Mesenchymal stem cell (in vitro differentiated cells and primary cell): ENCODE measurements around the gene GGT1.
"Not testable (repeated sequence)": the region's sequence is repeated elsewhere in the genome, so short reads cannot be mapped to it uniquely, and the experiment has no call there.

Experiments
- DNase-seq: peaks from one replicate; pipeline ENCODE4 v3.0.0-alpha.2; 2013
- H2AFZ ChIP-seq: one replicate; pipeline ENCODE4 v1.6.1; 2013; ENCODE audit warnings: low read depth, mild to moderate bottlenecking, control low read depth, inconsistent platforms, low read length, moderate library complexity
- H2AK5ac ChIP-seq: 2 replicates; pipeline ENCODE4 v1.6.1; 2013; ENCODE audit warnings: low read length, moderate library complexity, mild to moderate bottlenecking, inconsistent platforms; ENCODE audit not compliant: severe bottlenecking
- H2BK120ac ChIP-seq: one replicate; pipeline ENCODE4 v1.6.1; 2013; ENCODE audit warnings: low read depth, mild to moderate bottlenecking, inconsistent platforms, low read length, moderate library complexity
- H2BK12ac ChIP-seq, 2 experiments: one replicate each; pipeline ENCODE4 v1.6.1; 2013; ENCODE audit warnings: inconsistent platforms in 2 of 2, low read length in 2 of 2, mild to moderate bottlenecking in 2 of 2, moderate library complexity in 2 of 2, control low read depth in 1 of 2
- H2BK15ac ChIP-seq: one replicate; pipeline ENCODE4 v1.6.1; 2013; ENCODE audit warnings: mild to moderate bottlenecking, low read depth, inconsistent platforms; ENCODE audit not compliant: poor library complexity, severe bottlenecking
- H2BK5ac ChIP-seq: 2 replicates; pipeline ENCODE4 v1.6.1; 2013; ENCODE audit warnings: low read depth, mild to moderate bottlenecking, low read length, control low read depth, inconsistent platforms; ENCODE audit not compliant: poor library complexity, severe bottlenecking
- H3K14ac ChIP-seq, 2 experiments: one replicate each; pipeline ENCODE4 v1.6.1; 2013; ENCODE audit warnings: inconsistent platforms in 2 of 2, low read length in 2 of 2, control low read depth in 1 of 2, mild to moderate bottlenecking in 1 of 2, moderate library complexity in 1 of 2
- H3K18ac ChIP-seq, 2 experiments: one replicate each; pipeline ENCODE4 v1.6.1; 2013; ENCODE audit warnings: inconsistent platforms in 2 of 2, low read length in 2 of 2, control low read depth in 1 of 2, low read depth in 1 of 2, mild to moderate bottlenecking in 1 of 2
- H3K23ac ChIP-seq, 2 experiments: one replicate each; pipeline ENCODE4 v1.6.1; 2013; ENCODE audit warnings: inconsistent platforms in 2 of 2, low read length in 2 of 2, mild to moderate bottlenecking in 2 of 2, moderate library complexity in 2 of 2, control low read depth in 1 of 2
- H3K27ac ChIP-seq: 2 replicates; pipeline ENCODE4 v1.5.1; 2013; ENCODE audit warnings: mild to moderate bottlenecking, moderate library complexity, low read length, control low read depth, inconsistent platforms; ENCODE audit not compliant: poor library complexity, severe bottlenecking
- H3K27me3 ChIP-seq, 2 experiments: 2 replicates each; pipeline versions ENCODE4 v1.6.1 to v1.7.0; 2013; ENCODE audit warnings: low read length in 2 of 2, mild to moderate bottlenecking in 2 of 2, moderate library complexity in 2 of 2, control low read depth in 1 of 2, inconsistent platforms in 1 of 2; ENCODE audit not compliant: control insufficient read depth in 1 of 2, insufficient read depth in 1 of 2
- H3K36me3 ChIP-seq, 2 experiments: 2 replicates each; pipeline versions ENCODE4 v1.6.1 to v1.7.0; 2013; ENCODE audit warnings: low read length in 2 of 2, control low read depth in 1 of 2, inconsistent platforms in 1 of 2, low read depth in 1 of 2, mild to moderate bottlenecking in 1 of 2; ENCODE audit not compliant: insufficient read depth in 2 of 2, control insufficient read depth in 1 of 2
- H3K4ac ChIP-seq, 2 experiments: one replicate each; pipeline ENCODE4 v1.6.1; 2013; ENCODE audit warnings: inconsistent platforms in 2 of 2, low read length in 2 of 2, mild to moderate bottlenecking in 2 of 2, moderate library complexity in 2 of 2, control low read depth in 1 of 2, low read depth in 1 of 2
- H3K4me1 ChIP-seq: 2 replicates; pipeline ENCODE4 v1.6.1; 2013; ENCODE audit warnings: low read depth, low read length, control low read depth; ENCODE audit not compliant: control insufficient read depth, insufficient read depth
- H3K4me2 ChIP-seq: 2 replicates; pipeline ENCODE4 v1.6.1; 2013; ENCODE audit warnings: low read length, mild to moderate bottlenecking, inconsistent platforms; ENCODE audit not compliant: poor library complexity, severe bottlenecking
- H3K4me3 ChIP-seq, 2 experiments: 2 replicates each; pipeline versions ENCODE4 v1.5.1 to v1.7.0; 2013; ENCODE audit warnings: low read length in 2 of 2, mild to moderate bottlenecking in 2 of 2, control low read depth in 1 of 2, low read depth in 1 of 2; ENCODE audit not compliant: insufficient read depth in 1 of 2
- H3K79me1 ChIP-seq: replicated peaks from 2 replicates; pipeline ENCODE4 v1.6.1; 2013; ENCODE audit warnings: mild to moderate bottlenecking, control low read depth, low read length, inconsistent platforms; ENCODE audit not compliant: poor library complexity, severe bottlenecking
- H3K9ac ChIP-seq: 2 replicates; pipeline ENCODE4 v1.7.0; 2013; ENCODE audit warnings: mild to moderate bottlenecking, low read length, moderate library complexity
- H3K9me3 ChIP-seq: 2 replicates; pipeline ENCODE4 v1.7.0; 2013; ENCODE audit warnings: mild to moderate bottlenecking, low read length; ENCODE audit not compliant: control insufficient read depth
- H4K8ac ChIP-seq: one replicate; pipeline ENCODE4 v1.6.1; 2013; ENCODE audit warnings: inconsistent platforms, mild to moderate bottlenecking, low read length, moderate library complexity
- H4K91ac ChIP-seq: one replicate; pipeline ENCODE4 v1.6.1; 2013; ENCODE audit warnings: mild to moderate bottlenecking, low read length, inconsistent platforms
- WGBS: methylation state at CpG from one replicate; pipeline ENCODE4 v1.1.7; 2013; ENCODE audit warnings: mixed read lengths; 5-methylcytosine and 5-hydroxymethylcytosine counted together

GGT1 gene

GRCh38 chr22:24632642-24633041 is 29.6 kb downstream of the GGT1 start:
- WGBS = 0% methylated on average over 1 of the region's 13 CpGs
- H3K9ac ChIP-seq = not testable (repeated sequence)

DNA sequence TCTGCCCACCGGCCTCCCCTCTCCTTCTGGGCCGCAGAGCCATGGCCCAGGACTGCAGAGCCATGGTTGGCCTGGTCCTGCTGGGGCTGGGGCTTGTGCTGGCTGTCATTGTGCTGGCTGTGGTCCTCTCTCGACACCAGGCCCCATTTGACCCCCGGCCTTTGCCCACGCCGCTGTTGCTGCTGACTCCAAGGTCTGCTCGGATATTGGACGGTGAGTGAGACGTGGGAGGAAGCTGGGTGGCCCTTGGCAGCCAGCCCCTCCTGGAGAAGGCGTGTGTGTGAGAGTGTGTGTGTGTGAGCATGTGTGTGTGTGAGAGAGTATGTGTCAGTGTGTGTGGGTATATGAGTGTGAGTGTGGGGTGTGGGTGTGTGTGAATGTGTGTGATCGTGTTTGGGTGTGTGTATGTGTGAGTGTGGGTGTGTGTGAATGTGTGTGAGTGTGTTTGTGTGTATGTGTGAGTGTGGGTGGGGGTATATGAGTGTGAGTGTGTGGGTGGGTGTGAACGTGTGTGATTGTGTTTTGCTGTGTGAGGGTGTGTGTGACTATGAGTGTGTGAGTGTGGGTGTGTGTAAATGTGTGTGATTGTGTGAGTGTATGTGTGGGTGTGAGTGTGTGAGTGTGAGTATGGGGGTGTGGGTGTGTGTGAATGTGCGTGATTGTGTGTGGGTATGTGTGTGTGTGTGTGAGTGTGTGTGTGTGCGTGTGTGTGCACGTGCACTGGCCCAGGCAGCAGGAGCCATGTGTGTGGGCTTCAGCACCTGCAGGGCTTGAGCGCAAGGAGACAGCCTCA is 30.4 kb downstream of the GGT1 start:
- WGBS = 40% methylated on average over 12 of the region's 16 CpGs
- H2BK15ac ChIP-seq, H3K23ac ChIP-seq: not testable (repeated sequence)

More at GRCh38 chr22:24632642-24633041, 29.6 kb downstream of the GGT1 start:
- H2AK5ac ChIP-seq, H2BK12ac ChIP-seq, H4K8ac ChIP-seq, H3K79me1 ChIP-seq, H3K4me2 ChIP-seq, H2BK5ac ChIP-seq, H2BK120ac ChIP-seq, H3K9me3 ChIP-seq, H3K23ac ChIP-seq, H3K14ac ChIP-seq, H3K36me3 ChIP-seq, H3K27ac ChIP-seq, H3K4ac ChIP-seq, H3K4me3 ChIP-seq, H2BK15ac ChIP-seq, H3K27me3 ChIP-seq, H2AFZ ChIP-seq, H4K91ac ChIP-seq: not testable (repeated sequence)
- H3K18ac ChIP-seq = peak overlapping the region in 1 of 2 experiments; percentile 52
- H3K4me1 ChIP-seq = peaks cover 23% of the 10 kb centered on the region
- DNase-seq = peak; percentile 64

DNA sequence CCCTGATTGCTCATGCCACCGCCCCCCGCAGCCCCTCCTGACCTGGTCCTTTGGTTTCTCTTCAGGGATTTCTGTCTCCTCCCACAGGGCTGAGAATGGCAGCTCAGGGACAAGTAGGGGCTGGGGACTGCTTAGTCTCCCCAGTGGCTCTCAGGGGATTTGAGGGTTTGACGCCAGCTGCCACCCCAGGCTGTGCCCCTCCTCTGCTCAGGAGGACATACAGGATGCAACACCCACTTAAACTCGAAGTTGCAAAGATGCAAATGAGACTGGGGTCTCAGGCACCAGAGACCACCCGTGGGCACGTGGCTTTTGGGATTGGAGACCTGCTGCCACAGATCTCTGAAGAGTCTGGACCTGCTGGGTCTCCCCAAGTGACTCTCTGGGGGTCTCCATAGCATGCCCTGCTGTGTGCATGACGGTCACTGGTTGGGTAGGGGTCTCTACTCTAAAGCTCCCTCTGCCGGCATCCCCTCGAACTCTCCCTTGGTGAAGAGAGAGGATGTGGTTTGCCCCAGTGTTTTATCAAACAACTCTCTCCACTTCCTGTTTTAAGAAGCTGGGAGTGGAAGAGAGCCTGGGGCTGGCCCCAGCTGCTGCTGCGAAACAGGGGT is 31.9 kb downstream of the GGT1 start:
- H3K4me3 ChIP-seq, H3K79me1 ChIP-seq, H2BK15ac ChIP-seq, H3K4me2 ChIP-seq, H3K9ac ChIP-seq, H2AFZ ChIP-seq, H3K27ac ChIP-seq, H3K23ac ChIP-seq, H3K9me3 ChIP-seq, H2BK5ac ChIP-seq, H3K36me3 ChIP-seq, H3K27me3 ChIP-seq, DNase-seq, H2AK5ac ChIP-seq: not testable (repeated sequence)
- peaks cover 23% of the 10 kb centered on the region for H3K4me1 ChIP-seq
- peak overlapping the region in 1 of 2 experiments; percentile 64 for H3K4ac ChIP-seq
- H2BK120ac ChIP-seq = peak overlapping the region; percentile 85
- 64% methylated on average over 5 of the region's 10 CpGs for WGBS
- peak overlapping the region in 1 of 2 experiments; percentile 41 for H3K14ac ChIP-seq
- peak overlapping the region; percentile 82 for H4K8ac ChIP-seq
- peak overlapping the region; percentile 77 to 84 for H2BK12ac ChIP-seq
- peak overlapping the region; percentile 18 to 75 for H3K18ac ChIP-seq
- peak overlapping the region; percentile 90 for H4K91ac ChIP-seq

More for the DNA sequence above, 30.4 kb downstream of the GGT1 start:
- not testable (repeated sequence) for H3K27me3 ChIP-seq, H3K9ac ChIP-seq, H3K4me3 ChIP-seq, H3K9me3 ChIP-seq, H3K79me1 ChIP-seq, H2BK5ac ChIP-seq, H2AK5ac ChIP-seq, H3K36me3 ChIP-seq, H2AFZ ChIP-seq, H3K27ac ChIP-seq
- peak overlapping the region; percentile 73 for H2BK120ac ChIP-seq
- H2BK12ac ChIP-seq = peak overlapping the region; percentile 84 to 99
- DNase-seq = peak; percentile 28
- peak overlapping the region; percentile 64 to 89 for H3K4ac ChIP-seq
- H4K91ac ChIP-seq = peak overlapping the region; percentile 65
- H3K4me2 ChIP-seq = peak overlapping the region; percentile 16
- H3K4me1 ChIP-seq = peaks cover 23% of the 10 kb centered on the region
- H3K18ac ChIP-seq = peak overlapping the region; percentile 40 to 98
- H4K8ac ChIP-seq = peak overlapping the region; percentile 10
- peak overlapping the region in 1 of 2 experiments; percentile 99 for H3K14ac ChIP-seq

- H3K9me3 ChIP-seq, H3K79me1 ChIP-seq, H2AK5ac ChIP-seq, DNase-seq, H4K91ac ChIP-seq, H3K4me3 ChIP-seq, H2AFZ ChIP-seq, H3K23ac ChIP-seq, H3K18ac ChIP-seq, H3K36me3 ChIP-seq, H3K9ac ChIP-seq, H2BK15ac ChIP-seq, H3K14ac ChIP-seq, H2BK120ac ChIP-seq, H3K4ac ChIP-seq, H2BK12ac ChIP-seq, H4K8ac ChIP-seq, H3K27ac ChIP-seq, H3K27me3 ChIP-seq, H3K4me2 ChIP-seq, H2BK5ac ChIP-seq: not testable (repeated sequence)
- H3K4me1 ChIP-seq = peaks cover 20% of the 10 kb centered on the region
- 100% methylated on average over 2 of the region's 3 CpGs for WGBS
Observed at GRCh38 chr22:24636513-24636912, 33.5 kb downstream of the GGT1 start.
